Neural cell (in vitro differentiated cells): Measurements from ENCODE around the gene MIEN1. TPM values are rescaled to one million over a fixed set of nuclear protein-coding genes. Genes with fewer than 3 reads are reported as not detected.

Experiments
- H2AFZ ChIP-seq: fragments of 200-600, 300-800 bp; sonication (generic), shearing (Covaris generic); 2 replicates; pipeline ENCODE4 v1.6.0; 2014; ENCODE audit warnings: low read depth, mild to moderate bottlenecking, antibody characterized with exemption, low read length, moderate library complexity
- H3F3A ChIP-seq: fragments of 200-600 bp; shearing (Covaris generic); 2 replicates; pipeline ENCODE4 v1.6.1; 2016; ENCODE audit warnings: mild to moderate bottlenecking, moderate library complexity, mixed read lengths, antibody characterized with exemption, low read length; ENCODE audit not compliant: insufficient read depth, poor library complexity, severe bottlenecking
- H3K27ac ChIP-seq: fragments of 200-600, 300-800 bp; sonication (generic), shearing (Covaris generic); 2 replicates; pipeline ENCODE4 v1.5.1; 2014; ENCODE audit warnings: mild to moderate bottlenecking, low read length, moderate library complexity
- H3K27me3 ChIP-seq: fragments of 300-800, 200-600 bp; sonication (generic), shearing (Covaris generic); 2 replicates; pipeline ENCODE4 v1.6.0; 2014; ENCODE audit warnings: mild to moderate bottlenecking, low read depth, low read length, moderate library complexity; ENCODE audit not compliant: insufficient read depth
- H3K36me3 ChIP-seq: fragments of 300-800, 200-600 bp; sonication (generic), shearing (Covaris generic); 2 replicates; pipeline ENCODE4 v1.5.1; 2014; ENCODE audit warnings: mild to moderate bottlenecking, antibody characterized with exemption, low read length, moderate library complexity; ENCODE audit not compliant: insufficient read depth
- H3K4me2 ChIP-seq: fragments of 300-800, 200-600 bp; sonication (generic), shearing (Covaris generic); 2 replicates; pipeline ENCODE4 v1.6.0; 2014; ENCODE audit warnings: mild to moderate bottlenecking, low read length
- H3K4me3 ChIP-seq: fragments of 300-800, 200-600 bp; sonication (generic), shearing (Covaris generic); 2 replicates; pipeline ENCODE4 v1.5.1; 2014; ENCODE audit warnings: mild to moderate bottlenecking, low read length, moderate library complexity
- H3K79me2 ChIP-seq: fragments of 200-600 bp; shearing (Covaris generic); replicated peaks from 2 replicates; pipeline ENCODE4 v1.6.0; 2014; ENCODE audit warnings: mild to moderate bottlenecking, low read length, moderate library complexity; ENCODE audit not compliant: insufficient read depth
- H3K9ac ChIP-seq: fragments of 300-800, 200-600 bp; sonication (generic), shearing (Covaris generic); 2 replicates; pipeline ENCODE4 v1.6.1; 2016; ENCODE audit warnings: mild to moderate bottlenecking, low read length, mixed read lengths
- H3K9me2 ChIP-seq: fragments of 200-600 bp; shearing (Covaris generic); 2 replicates; pipeline ENCODE4 v1.6.1; 2016; ENCODE audit warnings: mild to moderate bottlenecking, low read length, mixed read lengths; ENCODE audit not compliant: insufficient read depth
- H3K9me3 ChIP-seq: fragments of 200-600, 300-800 bp; sonication (generic), shearing (Covaris generic); 2 replicates; pipeline ENCODE4 v1.6.1; 2016; ENCODE audit warnings: mild to moderate bottlenecking, mixed run types, low read length, moderate library complexity, mixed read lengths
- H4K20me1 ChIP-seq: fragments of 200-600 bp; shearing (Covaris generic); 2 replicates; pipeline ENCODE4 v1.6.1; 2016; ENCODE audit warnings: mild to moderate bottlenecking, mixed run types; ENCODE audit not compliant: insufficient read depth
- EP300 ChIP-seq: fragments of 450-650 bp; conservative IDR thresholded peaks from 2 replicates; pipeline ENCODE4 v1.6.1; 2014; ENCODE audit warnings: antibody characterized with exemption, mild to moderate bottlenecking, moderate library complexity; ENCODE audit not compliant: poor library complexity, severe bottlenecking
- EZH2 ChIP-seq: fragments of 200-600, 300-800 bp; shearing (Covaris generic), sonication (generic); IDR thresholded peaks from 2 replicates; pipeline ENCODE4 v1.6.1; 2014; ENCODE audit warnings: antibody characterized with exemption, low read length, borderline replicate concordance, mild to moderate bottlenecking; ENCODE audit not compliant: insufficient read depth, poor library complexity, severe bottlenecking
- MXI1 ChIP-seq: fragments of 450-650 bp; conservative IDR thresholded peaks from 2 replicates; pipeline ENCODE4 v1.6.1; 2014; ENCODE audit warnings: antibody characterized with exemption, mild to moderate bottlenecking; ENCODE audit not compliant: poor library complexity, severe bottlenecking
- POLR2AphosphoS5 ChIP-seq: IDR thresholded peaks from 2 replicates; pipeline ENCODE4 v1.6.1; 2012
- RAD21 ChIP-seq: fragments of 450-650 bp; conservative IDR thresholded peaks from 2 replicates; pipeline ENCODE4 v1.6.1; 2014; ENCODE audit warnings: antibody characterized with exemption, mild to moderate bottlenecking, moderate library complexity
- SMC3 ChIP-seq: fragments of 450-650 bp; conservative IDR thresholded peaks from 2 replicates; pipeline ENCODE4 v1.6.1; 2014; ENCODE audit warnings: antibody characterized with exemption, mild to moderate bottlenecking, moderate library complexity; ENCODE audit not compliant: poor library complexity
- TAF1 ChIP-seq: IDR thresholded peaks from 2 replicates; pipeline ENCODE4 v1.6.1; 2012; ENCODE audit warnings: low read depth
- polyA plus RNA-seq: library from polyadenylated mRNA; depleted of rRNA; stranded (reverse); fragments of >200 nt; gene quantifications from 2 replicates; pipeline ENCODE4 v1.2.3, GENCODE V29; 2014
- TF ChIP-seq, protein P1 (sequence below): fragments of 450-650 bp; IDR thresholded peaks from 2 replicates; pipeline ENCODE4 v1.5.1; 2014; ENCODE audit warnings: antibody characterized with exemption, mild to moderate bottlenecking, moderate library complexity; ENCODE audit not compliant: poor library complexity, severe bottlenecking
- TF ChIP-seq, protein P2 (sequence below): IDR thresholded peaks from 2 replicates; pipeline ENCODE4 v1.6.1; 2012; ENCODE audit warnings: borderline replicate concordance

MIEN1 gene
- polyA plus RNA-seq, 1 donor from 2014 or later, result 106 TPM

DNA sequence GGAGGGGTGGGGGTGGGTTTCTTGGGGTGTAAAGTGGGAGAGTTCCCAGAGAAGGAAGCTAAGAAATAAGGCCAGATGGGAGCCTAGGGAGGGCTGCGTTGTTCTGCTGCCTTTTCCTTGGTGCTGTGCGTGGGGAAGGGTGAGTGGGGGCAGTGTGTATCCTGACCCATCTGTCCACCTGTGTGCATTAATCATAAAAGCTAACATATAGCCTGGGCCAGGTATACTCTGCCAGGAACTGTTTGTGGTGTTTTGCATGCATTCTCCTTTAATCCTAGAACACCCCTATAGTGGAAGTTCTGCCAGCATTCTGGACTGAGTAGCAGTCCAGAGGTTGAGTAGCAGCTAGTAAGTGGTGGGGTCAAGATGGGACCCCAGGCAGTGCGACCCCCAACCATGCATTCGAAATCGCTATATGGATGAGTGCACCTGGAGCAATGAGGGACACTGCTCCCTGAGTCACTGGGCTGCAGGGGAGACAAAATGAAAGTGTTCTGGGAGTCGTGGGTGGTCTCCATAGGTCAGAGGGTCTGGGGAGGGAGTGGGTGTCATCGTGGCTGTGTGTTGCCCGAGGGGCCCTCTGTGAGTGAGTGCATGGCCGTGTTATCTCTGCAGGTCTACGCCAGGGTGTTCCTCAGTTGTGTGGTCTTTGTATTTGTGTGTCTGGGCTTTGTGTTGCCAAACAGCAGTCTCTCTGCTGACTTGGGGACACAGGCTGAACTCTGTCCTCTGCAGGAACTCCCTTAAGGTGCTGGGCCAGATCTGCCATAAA lies 29.1 kb downstream of the MIEN1 start:
- Histone ChIP-seq H3K27ac (no peak overlapping the region), H3K9ac (no peak overlapping the region), H3K4me2 (no peak overlapping the region), H2AFZ (no peak overlapping the region), H3K36me3 (no peaks in the 10 kb centered on the region), H3F3A (no peaks in the 10 kb centered on the region), H3K79me2 (no peaks in the 10 kb centered on the region), H4K20me1 (no peaks in the 10 kb centered on the region), H3K9me2 (no peaks in the 10 kb centered on the region), H3K9me3 (no peaks in the 10 kb centered on the region), H3K27me3 (peaks cover 15% of the 10 kb centered on the region), H3K4me3 (no peak overlapping the region)
- TF ChIP-seq, protein P1, sequence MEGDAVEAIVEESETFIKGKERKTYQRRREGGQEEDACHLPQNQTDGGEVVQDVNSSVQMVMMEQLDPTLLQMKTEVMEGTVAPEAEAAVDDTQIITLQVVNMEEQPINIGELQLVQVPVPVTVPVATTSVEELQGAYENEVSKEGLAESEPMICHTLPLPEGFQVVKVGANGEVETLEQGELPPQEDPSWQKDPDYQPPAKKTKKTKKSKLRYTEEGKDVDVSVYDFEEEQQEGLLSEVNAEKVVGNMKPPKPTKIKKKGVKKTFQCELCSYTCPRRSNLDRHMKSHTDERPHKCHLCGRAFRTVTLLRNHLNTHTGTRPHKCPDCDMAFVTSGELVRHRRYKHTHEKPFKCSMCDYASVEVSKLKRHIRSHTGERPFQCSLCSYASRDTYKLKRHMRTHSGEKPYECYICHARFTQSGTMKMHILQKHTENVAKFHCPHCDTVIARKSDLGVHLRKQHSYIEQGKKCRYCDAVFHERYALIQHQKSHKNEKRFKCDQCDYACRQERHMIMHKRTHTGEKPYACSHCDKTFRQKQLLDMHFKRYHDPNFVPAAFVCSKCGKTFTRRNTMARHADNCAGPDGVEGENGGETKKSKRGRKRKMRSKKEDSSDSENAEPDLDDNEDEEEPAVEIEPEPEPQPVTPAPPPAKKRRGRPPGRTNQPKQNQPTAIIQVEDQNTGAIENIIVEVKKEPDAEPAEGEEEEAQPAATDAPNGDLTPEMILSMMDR, result no peak
- TF ChIP-seq MXI1 (no peak), SMC3 (no peak), TAF1 (no peak), EP300 (no peak), RAD21 (no peak), EZH2 (no peak), POLR2AphosphoS5 (no peak)
- TF ChIP-seq, protein P2, sequence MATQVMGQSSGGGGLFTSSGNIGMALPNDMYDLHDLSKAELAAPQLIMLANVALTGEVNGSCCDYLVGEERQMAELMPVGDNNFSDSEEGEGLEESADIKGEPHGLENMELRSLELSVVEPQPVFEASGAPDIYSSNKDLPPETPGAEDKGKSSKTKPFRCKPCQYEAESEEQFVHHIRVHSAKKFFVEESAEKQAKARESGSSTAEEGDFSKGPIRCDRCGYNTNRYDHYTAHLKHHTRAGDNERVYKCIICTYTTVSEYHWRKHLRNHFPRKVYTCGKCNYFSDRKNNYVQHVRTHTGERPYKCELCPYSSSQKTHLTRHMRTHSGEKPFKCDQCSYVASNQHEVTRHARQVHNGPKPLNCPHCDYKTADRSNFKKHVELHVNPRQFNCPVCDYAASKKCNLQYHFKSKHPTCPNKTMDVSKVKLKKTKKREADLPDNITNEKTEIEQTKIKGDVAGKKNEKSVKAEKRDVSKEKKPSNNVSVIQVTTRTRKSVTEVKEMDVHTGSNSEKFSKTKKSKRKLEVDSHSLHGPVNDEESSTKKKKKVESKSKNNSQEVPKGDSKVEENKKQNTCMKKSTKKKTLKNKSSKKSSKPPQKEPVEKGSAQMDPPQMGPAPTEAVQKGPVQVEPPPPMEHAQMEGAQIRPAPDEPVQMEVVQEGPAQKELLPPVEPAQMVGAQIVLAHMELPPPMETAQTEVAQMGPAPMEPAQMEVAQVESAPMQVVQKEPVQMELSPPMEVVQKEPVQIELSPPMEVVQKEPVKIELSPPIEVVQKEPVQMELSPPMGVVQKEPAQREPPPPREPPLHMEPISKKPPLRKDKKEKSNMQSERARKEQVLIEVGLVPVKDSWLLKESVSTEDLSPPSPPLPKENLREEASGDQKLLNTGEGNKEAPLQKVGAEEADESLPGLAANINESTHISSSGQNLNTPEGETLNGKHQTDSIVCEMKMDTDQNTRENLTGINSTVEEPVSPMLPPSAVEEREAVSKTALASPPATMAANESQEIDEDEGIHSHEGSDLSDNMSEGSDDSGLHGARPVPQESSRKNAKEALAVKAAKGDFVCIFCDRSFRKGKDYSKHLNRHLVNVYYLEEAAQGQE, result no peak

DNA sequence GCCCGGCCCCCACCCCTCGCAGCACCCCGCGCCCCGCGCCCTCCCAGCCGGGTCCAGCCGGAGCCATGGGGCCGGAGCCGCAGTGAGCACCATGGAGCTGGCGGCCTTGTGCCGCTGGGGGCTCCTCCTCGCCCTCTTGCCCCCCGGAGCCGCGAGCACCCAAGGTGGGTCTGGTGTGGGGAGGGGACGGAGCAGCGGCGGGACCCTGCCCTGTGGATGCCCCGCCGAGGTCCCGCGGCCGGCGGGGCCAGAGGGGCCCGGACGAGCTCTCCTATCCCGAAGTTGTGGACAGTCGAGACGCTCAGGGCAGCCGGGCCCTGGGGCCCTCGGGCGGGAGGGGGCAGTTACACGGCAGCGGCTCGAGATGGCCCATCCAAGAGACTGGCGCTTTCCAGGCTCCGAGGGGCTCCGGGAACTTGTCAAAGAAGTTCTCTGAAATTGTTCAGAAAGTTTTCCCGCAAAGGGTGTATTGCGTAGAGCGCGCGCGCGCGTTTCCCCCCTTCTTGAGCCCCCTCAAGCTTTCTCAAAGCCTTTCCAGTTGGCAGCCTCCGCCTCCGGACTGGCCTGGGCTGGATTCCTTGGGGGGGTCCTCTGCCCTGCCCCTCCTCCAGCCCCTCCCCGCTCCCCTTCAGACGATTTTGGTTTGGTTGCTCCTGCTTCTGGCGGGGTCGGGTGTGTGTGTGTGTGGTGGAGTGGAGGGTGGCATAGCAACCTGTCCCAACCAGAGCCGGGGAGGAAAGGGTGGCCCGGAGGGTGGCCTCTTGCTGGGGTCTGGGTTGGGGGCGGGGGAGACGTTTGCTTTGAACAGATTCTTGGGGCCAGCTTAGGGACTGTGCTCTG lies 30.0 kb downstream of the MIEN1 start:
- H2AFZ ChIP-seq, result no peak overlapping the region

More for the DNA sequence above, 30.0 kb downstream of the MIEN1 start:
- no peaks in the 10 kb centered on the region for H3F3A ChIP-seq
- no peak overlapping the region for H3K4me3 ChIP-seq
- H3K9ac ChIP-seq, result no peak overlapping the region
- H3K9me2 ChIP-seq, result no peaks in the 10 kb centered on the region
- H4K20me1 ChIP-seq, result no peaks in the 10 kb centered on the region
- no peaks in the 10 kb centered on the region for H3K79me2 ChIP-seq
- no peaks in the 10 kb centered on the region for H3K9me3 ChIP-seq
- H3K36me3 ChIP-seq, result no peaks in the 10 kb centered on the region
- H3K4me2 ChIP-seq, result no peak overlapping the region
- no peak overlapping the region for H3K27ac ChIP-seq
- TF ChIP-seq EZH2, result no peak
- H3K27me3 ChIP-seq, result peaks cover 15% of the 10 kb centered on the region
